Esophagus squamous epithelium (tissue), 5 donors: ENCODE data around the gene C1orf21. TPM values are rescaled to one million over a fixed set of nuclear protein-coding genes. Genes with fewer than 3 reads are reported as not detected.

Experiments
- DNase-seq: peaks from one replicate; lab custom pipeline; 2025; lab: John Stamatoyannopoulos, UW
- H3K27ac ChIP-seq, 4 donors: fragments of 200-600 bp; sonication (generic); one replicate each; pipeline ENCODE4 v1.5.1; 2016 to 2019; ENCODE audit warnings: mild to moderate bottlenecking in 1 of 4
- H3K27me3 ChIP-seq, 4 donors: fragments of 200-600 bp; sonication (generic); 1 replicate in 3 of 4; 2 replicates in 1 of 4; pipeline versions ENCODE4 v1.5.1 to v1.6.0; 2017 to 2021; ENCODE audit warnings: antibody characterized with exemption in 1 of 4
- H3K36me3 ChIP-seq, 3 donors: fragments of 200-600 bp; sonication (generic); one replicate each; pipeline ENCODE4 v1.5.1; 2016 to 2019
- H3K4me1 ChIP-seq, 3 donors: fragments of 200-600 bp; sonication (generic); one replicate each; pipeline ENCODE4 v1.5.1; 2017 to 2019
- H3K4me3 ChIP-seq, 4 donors: fragments of 200-600 bp; sonication (generic); 1 replicate in 3 of 4; 2 replicates in 1 of 4; pipeline ENCODE4 v1.5.1; 2016 to 2019; ENCODE audit warnings: mild to moderate bottlenecking in 2 of 4, moderate library complexity in 1 of 4
- H3K9me3 ChIP-seq, 3 donors: fragments of 200-600 bp; sonication (generic); one replicate each; pipeline ENCODE4 v1.5.1; 2016 to 2019
- CTCF ChIP-seq, 6 experiments: fragments of 450-650 bp in 4 of 6; fragments of 200-600 bp in 2 of 6; sonication (generic) in 2 of 6; IDR thresholded peaks; one replicate each; pipeline ENCODE4 v1.5.1; 2016 to 2019; ENCODE audit warnings: antibody characterized with exemption in 6 of 6, mild to moderate bottlenecking in 4 of 6, moderate library complexity in 4 of 6
- POLR2A ChIP-seq, 4 donors: fragments of 450-650 bp; IDR thresholded peaks; one replicate each; pipeline ENCODE4 v1.6.1; 2017; ENCODE audit warnings: antibody characterized with exemption in 4 of 4, mild to moderate bottlenecking in 4 of 4, moderate library complexity in 3 of 4
- WGBS, 2 donors: methylation state at CpG; one replicate each; pipeline ENCODE4 v1.1.5; 2018; 5-methylcytosine and 5-hydroxymethylcytosine counted together
- intact Hi-C: fragments of 100-400 bp; cut with DNase I; formaldehyde crosslinking; loops from one replicate; pipeline ENCODE4 v1.15.0; 2022
- total RNA-seq, 4 donors: library from RNA; depleted of rRNA; stranded (reverse); fragments of >200 nt; gene quantifications; one replicate each; pipeline ENCODE4 v1.1.0, GENCODE V29; 2016
- donor health status: DM: yes; HTN: yes; CAD: no.

C1orf21 gene
- total RNA-seq, 4 donors from 2014 or later = 14.6 to 55.7 (median 36.2) TPM

- H3K36me3 ChIP-seq = no peaks in the 10 kb centered on the region
- DNase-seq = no peak
- peaks cover 19 to 87% (median 31%) of the 10 kb centered on the region in 3 donors for H3K4me1 ChIP-seq
- H3K27me3 ChIP-seq = no peaks in the 10 kb centered on the region
- intact Hi-C loops = no loop called here
- 68 to 74% methylated on average over 6 of the region's 6 CpGs for WGBS, 2 donors
- H3K27ac ChIP-seq = peak overlapping the region in 2 of 4 donors; percentile 13 to 59
- H3K9me3 ChIP-seq = no peaks in the 10 kb centered on the region
- no peak for TF ChIP-seq POLR2A (IDR thresholded peaks at IDR 0.05)
- TF ChIP-seq CTCF (IDR thresholded peaks at IDR 0.05) = no peak
- H3K4me3 ChIP-seq = no peak overlapping the region
These were observed 5.2 kb downstream of the C1orf21 start for GRCh38 chr1:184392067-184392466.

DNA sequence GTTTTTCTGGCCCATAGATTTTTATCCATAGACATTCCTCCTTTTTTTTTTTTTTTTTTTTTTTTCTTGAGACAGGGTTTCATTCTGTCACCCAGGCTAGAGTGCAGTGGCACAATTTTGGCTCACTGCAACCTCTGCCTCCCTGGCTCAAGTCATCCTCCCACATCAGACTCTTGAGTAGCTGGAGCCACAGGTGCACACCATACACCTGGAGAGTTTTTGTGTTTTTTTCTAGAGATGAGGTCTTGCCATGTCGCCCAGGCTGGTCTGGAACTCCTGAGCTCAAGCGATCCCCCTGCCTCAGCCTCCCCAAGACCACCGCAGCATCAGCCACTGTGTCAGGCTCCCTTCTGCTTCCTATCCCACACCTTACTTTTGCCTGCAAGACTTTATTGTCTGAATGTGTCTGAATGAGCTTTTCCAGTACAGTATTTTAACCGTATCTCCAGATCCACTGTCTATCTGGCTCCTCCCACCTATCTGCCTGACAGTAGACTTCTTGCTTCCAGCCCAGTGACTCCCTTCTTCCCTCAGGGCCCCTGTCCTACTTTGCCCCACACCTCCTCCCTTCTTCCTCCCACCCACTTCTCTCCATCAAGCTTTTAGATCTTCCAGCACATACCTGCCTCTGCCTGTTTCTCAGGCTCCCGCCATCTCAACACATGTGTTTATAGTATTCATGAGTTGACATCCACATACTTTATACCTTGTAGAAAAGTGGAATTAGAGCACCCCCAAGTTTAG lies 6.1 kb downstream of the C1orf21 start:
- peak overlapping the region in 2 of 4 donors; percentile 41 to 56 for H3K27ac ChIP-seq

DNA sequence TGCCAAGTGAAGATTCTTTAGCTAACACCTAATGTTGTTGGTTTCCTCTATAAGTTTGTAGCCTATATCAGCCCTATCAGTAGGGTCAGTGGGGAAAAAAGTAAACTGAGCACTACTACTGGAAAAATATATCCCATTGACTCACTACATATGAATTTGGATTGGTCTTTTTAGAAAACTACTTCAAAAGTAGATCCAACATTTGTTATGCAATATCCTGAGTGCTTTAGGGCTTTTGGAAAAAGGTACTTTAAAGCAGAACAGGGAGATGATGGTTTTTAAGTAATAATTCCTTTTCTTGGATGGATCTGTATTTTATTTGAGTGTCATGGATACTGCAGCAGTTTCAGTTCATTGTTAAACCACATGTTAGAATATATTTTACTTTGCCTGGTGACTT lies 7.1 kb downstream of the C1orf21 start:
- Histone ChIP-seq H3K9me3 (no peaks in the 10 kb centered on the region), H3K4me3 (no peak overlapping the region), H3K27me3 (no peaks in the 10 kb centered on the region), H3K36me3 (no peaks in the 10 kb centered on the region), H3K4me1 (peaks cover 17 to 77% (median 27%) of the 10 kb centered on the region in 3 donors), H3K27ac (peak overlapping the region in 2 of 4 donors; percentile 41 to 56)
- TF ChIP-seq CTCF (IDR thresholded peaks at IDR 0.05) = no peak
- no peak for TF ChIP-seq POLR2A (IDR thresholded peaks at IDR 0.05)
- no peak for DNase-seq
- intact Hi-C loops = no loop called here

More for the DNA sequence above, 6.1 kb downstream of the C1orf21 start:
- DNase-seq = no peak
- intact Hi-C loops = no loop called here
- H3K36me3 ChIP-seq = no peaks in the 10 kb centered on the region
- no peaks in the 10 kb centered on the region for H3K27me3 ChIP-seq
- peaks cover 19 to 85% (median 31%) of the 10 kb centered on the region in 3 donors for H3K4me1 ChIP-seq
- no peak overlapping the region for H3K4me3 ChIP-seq
- TF ChIP-seq POLR2A (IDR thresholded peaks at IDR 0.05) (no peak), CTCF (IDR thresholded peaks at IDR 0.05) (no peak)
- H3K9me3 ChIP-seq = no peaks in the 10 kb centered on the region
- 70 to 72% methylated on average over 5 of the region's 5 CpGs for WGBS, 2 donors

GRCh38 chr1:184395370-184395769 lies 8.5 kb downstream of the C1orf21 start:
- H3K27me3 ChIP-seq = no peaks in the 10 kb centered on the region
- H3K27ac ChIP-seq = no peak overlapping the region
- H3K36me3 ChIP-seq = no peaks in the 10 kb centered on the region
- no peak overlapping the region for H3K4me3 ChIP-seq
- DNase-seq = no peak
- TF ChIP-seq CTCF (IDR thresholded peaks at IDR 0.05) (no peak), POLR2A (IDR thresholded peaks at IDR 0.05) (no peak)
- H3K9me3 ChIP-seq = no peaks in the 10 kb centered on the region
- intact Hi-C loops = no loop called here
- 68 to 81% methylated on average over 2 of the region's 2 CpGs for WGBS, 2 donors
- H3K4me1 ChIP-seq = peaks cover 13 to 71% (median 19%) of the 10 kb centered on the region in 3 donors

- 88 to 97% methylated on average over 2 of the region's 2 CpGs for whole genome bisulfite sequencing, 2 donors
- Histone ChIP-seq H3K9me3 (no peaks in the 10 kb centered on the region), H3K4me1 (peaks cover 11 to 65% (median 17%) of the 10 kb centered on the region in 3 donors), H3K27me3 (no peaks in the 10 kb centered on the region), H3K27ac (no peak overlapping the region), H3K4me3 (no peak overlapping the region), H3K36me3 (no peaks in the 10 kb centered on the region)
- DNase-seq = no peak
- TF ChIP-seq POLR2A (IDR thresholded peaks at IDR 0.05) = no peak
- TF ChIP-seq CTCF (IDR thresholded peaks at IDR 0.05) = no peak
- intact Hi-C loops = no loop called here
These were observed 9.2 kb downstream of the C1orf21 start for GRCh38 chr1:184395937-184396480.
